Stimulated activated CD8-positive, alpha-beta memory T cell treated with anti-CD3 and anti-CD28 coated beads, Interleukin-7, amount 100 ng/mL, for 24 hours (primary cell): ENCODE results near the gene NBPF10.
"Not testable (repeated sequence)": the region's sequence is repeated elsewhere in the genome, so short reads cannot be mapped to it uniquely, and the experiment has no call there.

Experiments used
- DNase-seq: peaks from one replicate; pipeline ENCODE4 v3.0.0-alpha.2; 2020; ENCODE audit warnings: low read depth

NBPF10 gene, protein sequence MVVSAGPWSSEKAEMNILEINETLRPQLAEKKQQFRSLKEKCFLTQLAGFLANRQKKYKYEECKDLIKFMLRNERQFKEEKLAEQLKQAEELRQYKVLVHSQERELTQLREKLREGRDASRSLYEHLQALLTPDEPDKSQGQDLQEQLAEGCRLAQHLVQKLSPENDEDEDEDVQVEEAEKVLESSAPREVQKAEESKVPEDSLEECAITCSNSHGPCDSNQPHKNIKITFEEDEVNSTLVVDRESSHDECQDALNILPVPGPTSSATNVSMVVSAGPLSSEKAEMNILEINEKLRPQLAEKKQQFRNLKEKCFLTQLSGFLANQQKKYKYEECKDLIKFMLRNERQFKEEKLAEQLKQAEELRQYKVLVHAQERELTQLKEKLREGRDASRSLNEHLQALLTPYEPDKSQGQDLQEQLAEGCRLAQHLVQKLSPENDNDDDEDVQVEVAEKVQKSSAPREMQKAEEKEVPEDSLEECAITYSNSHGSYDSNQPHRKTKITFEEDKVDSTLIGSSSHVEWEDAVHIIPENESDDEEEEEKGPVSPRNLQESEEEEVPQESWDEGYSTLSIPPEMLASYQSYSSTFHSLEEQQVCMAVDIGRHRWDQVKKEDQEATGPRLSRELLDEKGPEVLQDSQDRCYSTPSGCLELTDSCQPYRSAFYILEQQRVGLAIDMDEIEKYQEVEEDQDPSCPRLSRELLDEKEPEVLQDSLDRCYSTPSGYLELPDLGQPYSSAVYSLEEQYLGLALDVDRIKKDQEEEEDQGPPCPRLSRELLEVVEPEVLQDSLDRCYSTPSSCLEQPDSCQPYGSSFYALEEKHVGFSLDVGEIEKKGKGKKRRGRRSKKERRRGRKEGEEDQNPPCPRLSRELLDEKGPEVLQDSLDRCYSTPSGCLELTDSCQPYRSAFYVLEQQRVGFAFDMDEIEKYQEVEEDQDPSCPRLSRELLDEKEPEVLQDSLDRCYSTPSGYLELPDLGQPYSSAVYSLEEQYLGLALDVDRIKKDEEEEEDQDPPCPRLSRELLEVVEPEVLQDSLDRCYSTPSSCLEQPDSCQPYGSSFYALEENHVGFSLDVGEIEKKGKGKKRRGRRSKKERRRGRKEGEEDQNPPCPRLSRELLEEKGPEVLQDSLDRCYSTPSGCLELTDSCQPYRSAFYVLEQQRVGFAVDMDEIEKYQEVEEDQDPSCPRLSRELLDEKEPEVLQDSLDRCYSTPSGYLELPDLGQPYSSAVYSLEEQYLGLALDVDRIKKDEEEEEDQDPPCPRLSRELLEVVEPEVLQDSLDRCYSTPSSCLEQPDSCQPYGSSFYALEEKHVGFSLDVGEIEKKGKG (N-terminal part only)

GRCh38 chr1:146144465-146144864 is at the start of gene NBPF10:
Gene NBPF10, minus strand, starts transcription at chr1:146144804. Its CDS starts 35 bp downstream, at chr1:146144769.
- not testable (repeated sequence) for DNase-seq

GRCh38 chr1:146174531-146174930 is 29.9 kb upstream of the NBPF10 start:
- DNase-seq = not testable (repeated sequence)

- DNase-seq = not testable (repeated sequence)
Observed at GRCh38 chr1:146167740-146168139, 23.1 kb upstream of the NBPF10 start.

GRCh38 chr1:146167273-146167672 is 22.7 kb upstream of the NBPF10 start:
- not testable (repeated sequence) for DNase-seq
